NCI-H2227 treated with DMSO at 0.1 percent for 48 hours (cell line): ENCODE results near the gene GRID2.
A peak's percentile ranks its signal among the peaks of the same experiment; 100 is the strongest.

Experiments
- DNase-seq: peaks from one replicate; lab custom pipeline; 2025; lab: John Stamatoyannopoulos, UW

The GRID2 gene

DNA sequence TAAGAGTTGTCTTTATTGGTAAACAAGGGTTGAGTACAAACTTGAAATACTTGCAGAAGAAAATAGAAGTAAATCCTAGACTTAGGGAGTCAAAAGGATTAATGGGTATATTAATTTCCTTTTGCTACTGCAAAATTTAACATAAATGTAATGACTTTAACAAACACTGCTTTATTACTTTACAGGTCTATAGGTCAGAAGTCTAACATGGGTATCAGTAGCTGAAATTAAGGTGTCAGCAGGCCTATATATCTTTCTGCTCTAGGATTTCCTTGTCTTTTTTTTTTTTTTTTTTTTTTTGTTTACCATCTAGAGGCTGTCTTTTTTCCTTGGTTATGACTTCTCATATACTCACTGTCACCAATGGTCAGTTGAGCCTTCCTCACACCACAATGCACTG is 220.4 kb downstream of the GRID2 start:
- no peak for DNase-seq

GRCh38 chr4:92528541-92528940 is 224.8 kb downstream of the GRID2 start:
- DNase-seq = no peak

DNA sequence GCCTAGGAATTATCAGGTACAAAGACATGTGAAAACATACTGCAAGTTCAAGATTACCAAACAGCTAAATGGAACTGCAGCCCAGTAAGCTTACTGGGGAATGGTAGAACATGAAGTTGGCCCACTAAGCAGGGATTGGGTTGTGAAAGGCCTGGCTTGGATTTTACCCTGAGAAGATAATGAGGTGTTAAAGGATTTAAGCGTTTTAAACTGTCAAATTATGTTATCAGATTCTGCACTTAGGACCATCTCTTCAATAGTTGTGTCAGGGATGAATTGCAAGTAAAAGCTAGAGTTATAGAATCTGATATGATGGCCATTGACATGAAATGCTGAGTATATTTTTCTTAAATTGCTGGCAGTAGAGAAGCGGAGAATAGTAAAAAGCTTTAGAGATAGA is 225.7 kb downstream of the GRID2 start:
- no peak for DNase-seq

DNA sequence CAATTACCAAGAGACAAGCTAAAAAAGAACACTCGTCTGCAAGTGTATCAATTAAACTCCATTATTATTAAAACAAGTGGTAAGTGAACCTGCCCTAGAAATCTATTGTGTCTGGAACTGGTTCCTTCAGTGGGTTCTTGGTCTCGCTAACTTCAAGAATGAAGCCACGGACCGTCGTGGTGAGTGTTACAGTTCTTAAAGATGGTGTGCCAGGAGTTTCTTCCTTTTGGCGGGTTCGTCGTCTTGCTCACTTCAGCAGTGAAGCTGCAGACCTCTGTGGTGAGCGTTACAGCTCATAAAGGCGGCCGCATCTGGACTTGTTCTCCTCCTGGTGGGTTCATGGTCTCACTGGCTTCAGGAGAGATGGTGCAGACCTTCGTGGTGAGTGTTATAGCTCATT is 231.8 kb downstream of the GRID2 start:
- no peak for DNase-seq

- DNase-seq = no peak
These were observed 247.8 kb downstream of the GRID2 start for GRCh38 chr4:92551616-92552015.

GRCh38 chr4:92566269-92566668 is 262.5 kb downstream of the GRID2 start:
- no peak for DNase-seq

GRCh38 chr4:92580816-92581215 is 277.1 kb downstream of the GRID2 start:
- DNase-seq = no peak

DNA sequence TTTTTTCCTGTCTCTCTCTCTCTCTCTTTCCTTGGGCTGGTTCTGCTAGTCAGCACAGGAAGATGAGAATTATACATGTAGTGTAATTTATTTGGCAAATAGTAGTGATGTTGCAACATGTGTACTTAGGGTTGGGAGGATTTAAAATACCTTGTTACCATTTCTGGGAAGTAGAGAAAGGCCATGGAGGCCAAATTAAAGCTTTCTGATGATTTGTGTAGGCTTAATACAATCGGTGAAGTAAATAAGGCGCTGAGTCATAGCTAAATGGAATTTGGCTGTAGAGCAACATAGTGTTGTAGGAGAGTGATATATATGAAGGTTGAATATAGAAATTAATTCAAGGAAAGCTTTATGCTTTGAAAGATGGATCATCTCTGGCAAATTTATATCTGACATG is 295.3 kb downstream of the GRID2 start:
- DNase-seq = no peak

DNA sequence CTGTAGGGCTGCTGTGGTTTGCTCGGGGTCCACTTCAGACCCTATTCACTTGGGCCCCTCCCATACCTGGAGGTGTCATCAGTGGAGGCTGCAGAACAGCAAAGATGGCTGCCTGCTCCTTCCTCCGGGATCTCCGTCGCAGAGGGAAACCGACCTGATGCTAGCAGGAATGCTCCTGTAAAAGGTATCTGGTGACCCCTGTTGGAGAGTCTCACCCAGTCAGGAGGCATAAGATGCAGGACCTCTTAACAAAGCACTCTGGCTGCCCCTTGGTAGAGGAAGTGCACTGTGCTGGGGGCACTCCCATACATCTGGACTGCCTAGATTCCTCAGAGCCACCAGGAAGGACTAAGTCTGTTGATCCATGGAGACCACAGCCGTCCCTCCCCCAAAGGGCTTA is 296.9 kb downstream of the GRID2 start:
- DNase-seq = no peak

- no peak for DNase-seq
These were observed 302.5 kb downstream of the GRID2 start for GRCh38 chr4:92606227-92606626.

GRCh38 chr4:92615049-92615448 is 311.3 kb downstream of the GRID2 start:
- no peak for DNase-seq

GRCh38 chr4:92618968-92619367 is 315.2 kb downstream of the GRID2 start:
- DNase-seq = no peak

- peak; percentile 7 for DNase-seq
These were observed 325.5 kb downstream of the GRID2 start for GRCh38 chr4:92629302-92629701.

GRCh38 chr4:92634882-92635281 is 331.1 kb downstream of the GRID2 start:
- DNase-seq = no peak

DNA sequence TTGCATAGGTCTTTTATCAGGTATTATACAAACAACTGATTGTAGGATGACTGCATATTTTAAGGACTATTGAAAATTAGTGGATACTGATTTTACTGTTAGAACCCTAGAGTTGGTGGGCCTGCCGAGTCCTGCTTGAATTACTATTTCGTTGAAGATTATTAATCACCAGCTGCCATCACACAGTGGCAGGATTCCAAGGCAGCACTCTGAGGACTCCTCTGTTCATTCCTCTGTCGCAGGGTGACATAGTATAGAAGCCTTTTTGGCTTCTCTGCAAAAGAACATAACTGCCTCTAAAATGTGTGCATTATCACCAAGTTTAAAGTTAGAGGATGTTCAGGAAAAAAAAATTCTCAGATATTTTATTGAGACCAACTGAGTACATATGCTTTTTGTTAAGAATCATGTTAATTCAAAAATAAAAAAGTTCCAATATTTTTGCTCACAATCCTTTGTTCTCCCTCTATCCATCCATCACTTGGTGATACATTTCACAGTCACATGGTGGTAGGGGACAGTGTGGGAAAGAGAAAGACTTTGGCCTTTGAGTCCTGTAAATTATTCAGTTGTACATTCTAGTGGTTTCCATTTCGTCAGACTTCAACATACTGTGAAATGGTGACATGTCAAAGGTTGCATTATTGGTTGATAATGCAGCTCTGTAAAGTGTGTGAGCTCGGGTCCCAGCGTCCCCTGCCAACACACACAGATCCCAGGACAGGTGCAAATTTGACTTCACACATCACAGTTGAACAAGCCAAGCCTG is 332.5 kb downstream of the GRID2 start:
- DNase-seq = no peak

DNA sequence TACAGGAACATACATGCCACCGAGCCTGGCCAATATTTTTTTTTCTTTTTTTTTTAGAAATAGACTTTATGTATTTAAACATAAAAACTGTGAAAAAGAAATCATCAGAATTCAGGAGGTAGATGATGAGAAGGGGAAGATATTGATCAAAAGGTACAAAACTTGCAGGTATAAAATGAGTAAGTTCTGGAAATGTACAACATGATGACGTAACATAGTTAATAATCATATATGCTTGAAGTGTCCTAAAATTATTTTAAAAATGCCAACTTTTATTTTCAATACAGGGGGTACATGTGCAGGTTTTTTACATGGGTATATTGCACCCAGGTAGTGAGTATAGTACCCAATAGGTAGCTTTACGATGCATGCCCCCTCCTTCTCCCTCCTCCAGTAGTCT is 337.6 kb downstream of the GRID2 start:
- DNase-seq = no peak

GRCh38 chr4:92646826-92647225 is 343.1 kb downstream of the GRID2 start:
- no peak for DNase-seq

DNA sequence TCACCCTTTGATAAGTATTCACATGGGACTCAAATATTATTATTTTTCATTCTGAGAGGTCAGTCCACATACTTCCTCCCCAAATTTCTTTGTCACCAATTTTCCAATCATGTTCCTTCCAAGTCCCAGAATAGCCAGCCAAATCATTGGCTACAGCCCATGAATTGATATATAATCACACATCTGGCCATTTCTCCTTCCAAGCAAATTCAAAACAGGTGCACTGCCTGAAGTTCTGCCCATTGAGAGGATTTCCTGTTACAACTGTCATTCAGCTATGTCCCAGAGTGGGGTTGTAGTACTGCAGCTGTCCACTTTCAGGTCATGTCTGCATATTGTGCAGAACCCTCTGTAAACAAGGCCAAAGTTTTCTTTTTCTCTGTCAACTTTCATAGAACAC is 347.8 kb downstream of the GRID2 start:
- no peak for DNase-seq

DNA sequence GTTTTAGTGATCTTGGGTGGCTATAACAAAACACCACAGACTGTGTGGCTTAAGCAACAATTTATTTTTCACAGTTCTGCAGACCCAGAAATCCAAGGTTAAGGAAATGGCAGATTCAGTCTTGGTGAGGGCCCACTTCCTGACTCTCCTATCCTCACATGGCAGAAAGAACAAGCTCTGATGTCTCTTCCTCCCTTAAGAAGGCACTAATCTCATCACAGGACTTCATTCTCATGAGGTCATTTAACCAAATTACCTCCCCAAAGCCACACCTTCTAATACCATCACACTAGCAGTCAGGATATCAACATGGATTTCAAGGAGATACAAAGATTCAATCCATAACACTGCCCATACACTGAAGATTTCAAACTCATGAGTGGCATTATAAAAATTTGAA is 350.3 kb downstream of the GRID2 start:
- no peak for DNase-seq

DNA sequence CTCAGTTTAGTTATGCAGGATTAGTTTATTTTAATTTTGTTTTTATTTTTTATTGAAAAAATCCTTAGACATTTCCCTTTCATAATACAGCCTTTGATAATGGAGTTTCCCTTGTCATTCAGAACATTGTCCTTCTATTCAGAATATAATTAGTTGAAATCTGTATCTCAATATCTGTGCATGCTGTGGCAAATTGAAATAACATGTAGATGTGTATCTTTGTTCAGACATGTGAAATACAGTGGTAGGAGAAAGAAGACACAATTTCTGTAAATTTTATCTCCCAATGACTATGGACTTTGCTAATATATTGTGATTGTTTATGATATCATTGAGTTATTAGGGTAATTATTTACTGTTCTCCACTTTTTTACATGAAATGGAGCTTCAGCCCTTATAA is 353.9 kb downstream of the GRID2 start:
- no peak for DNase-seq

DNA sequence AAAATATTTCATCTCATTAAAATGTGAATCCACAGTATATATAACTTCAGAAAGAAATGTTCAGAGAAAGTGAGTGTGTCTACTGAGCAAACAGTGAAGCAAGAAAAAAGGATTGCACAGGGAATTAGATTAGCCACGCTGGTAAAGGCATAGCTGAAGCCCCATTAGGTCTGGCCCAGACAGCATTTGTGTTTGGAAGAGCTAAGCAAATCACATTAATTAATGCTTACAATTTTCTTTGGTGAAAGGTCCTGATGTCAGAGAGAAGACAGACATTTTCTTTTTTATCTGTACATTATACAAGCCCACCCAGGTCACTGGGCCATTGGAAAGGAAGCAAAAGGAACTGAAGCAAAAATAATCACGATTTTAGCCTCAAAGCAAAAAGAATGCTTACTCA is 354.6 kb downstream of the GRID2 start:
- no peak for DNase-seq

GRCh38 chr4:92677805-92678204 is 374.0 kb downstream of the GRID2 start:
- no peak for DNase-seq

DNA sequence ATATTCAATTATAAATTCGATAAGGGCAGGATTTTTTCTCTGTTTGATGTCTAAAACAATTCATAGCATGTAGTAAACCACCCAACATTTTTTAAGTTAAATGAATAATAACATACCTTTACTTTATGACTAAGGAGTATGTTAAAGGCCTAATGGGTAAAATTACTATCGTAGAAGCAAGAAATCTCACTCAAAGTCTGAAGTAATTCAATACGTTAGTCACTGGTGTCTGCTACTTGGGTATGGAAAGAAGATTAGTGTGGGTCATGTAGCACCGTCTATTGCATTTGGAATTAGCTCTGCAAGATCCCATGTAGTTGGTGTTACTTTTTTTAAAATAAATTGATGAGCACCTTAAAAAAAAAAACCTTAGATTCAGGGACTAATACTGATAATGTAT is 374.5 kb downstream of the GRID2 start:
- DNase-seq = no peak

DNA sequence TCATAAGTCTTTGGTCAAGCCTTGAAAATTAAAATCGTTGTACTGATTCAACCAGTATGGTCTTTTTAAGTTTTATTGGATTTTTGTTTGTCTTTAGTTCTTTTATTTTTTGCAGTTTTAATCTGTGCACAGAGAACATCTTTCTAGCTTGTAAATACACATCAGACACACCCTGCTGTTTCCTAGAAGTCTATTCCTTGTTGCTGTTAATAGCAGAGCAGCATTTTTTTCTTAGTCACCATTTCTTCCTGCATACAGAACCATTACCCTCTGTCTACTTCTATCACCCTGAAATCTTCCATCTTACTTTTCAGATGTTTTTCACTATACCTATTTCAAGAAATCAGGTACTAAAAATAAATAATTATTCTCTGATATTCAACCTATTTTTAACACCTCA is 375.4 kb downstream of the GRID2 start:
- DNase-seq = no peak
